Stimulated activated naive CD4-positive, alpha-beta T cell treated with Interleukin-2 at 50 U/mL for 16 hours (primary cell): Measurements from ENCODE around the gene EEFSEC.

Experiments used
- DNase-seq: peaks from one replicate; lab custom pipeline; 2025; lab: John Stamatoyannopoulos, UW

The EEFSEC gene

GRCh38 chr3:128335621-128336296 lies 182.5 kb downstream of the EEFSEC start:
- no peak for DNase-seq

GRCh38 chr3:128336337-128337156 lies 183.3 kb downstream of the EEFSEC start:
- DNase-seq = no peak

- DNase-seq = no peak
Observed at GRCh38 chr3:128337305-128337704, 184.0 kb downstream of the EEFSEC start.

- DNase-seq = no peak
Observed at GRCh38 chr3:128338536-128339330, 185.5 kb downstream of the EEFSEC start.

GRCh38 chr3:128339491-128340012 lies 186.3 kb downstream of the EEFSEC start:
- DNase-seq = no peak

GRCh38 chr3:128340198-128340903 lies 187.1 kb downstream of the EEFSEC start:
- DNase-seq = no peak

GRCh38 chr3:128340904-128341555 lies 187.7 kb downstream of the EEFSEC start:
- no peak for DNase-seq

- DNase-seq = no peak
Observed at GRCh38 chr3:128341659-128342395, 188.5 kb downstream of the EEFSEC start.

GRCh38 chr3:128342701-128343180 lies 189.5 kb downstream of the EEFSEC start:
- DNase-seq = no peak

- DNase-seq = no peak
Observed at GRCh38 chr3:128343287-128344051, 190.2 kb downstream of the EEFSEC start.

- no peak for DNase-seq
Observed at GRCh38 chr3:128344052-128344735, 190.9 kb downstream of the EEFSEC start.

- DNase-seq = no peak
Observed at GRCh38 chr3:128345196-128345595, 191.9 kb downstream of the EEFSEC start.

- DNase-seq = no peak
Observed at GRCh38 chr3:128346562-128346961, 193.3 kb downstream of the EEFSEC start.

- no peak for DNase-seq
Observed at GRCh38 chr3:128347282-128347681, 194.0 kb downstream of the EEFSEC start.

- no peak for DNase-seq
Observed at GRCh38 chr3:128348075-128348474, 194.8 kb downstream of the EEFSEC start.

- DNase-seq = no peak
Observed at GRCh38 chr3:128348805-128349531, 195.7 kb downstream of the EEFSEC start.

- no peak for DNase-seq
Observed at GRCh38 chr3:128349963-128350599, 196.8 kb downstream of the EEFSEC start.

- DNase-seq = no peak
Observed at GRCh38 chr3:128351546-128351945, 198.3 kb downstream of the EEFSEC start.
